ENCODE measurements around the gene COBL. TPM values are rescaled to one million over a fixed set of nuclear protein-coding genes. Genes with fewer than 3 reads are reported as not detected.

COBL gene
- total RNA-seq, 1 experiment from 2014 or later: 0.81 TPM

DNA sequence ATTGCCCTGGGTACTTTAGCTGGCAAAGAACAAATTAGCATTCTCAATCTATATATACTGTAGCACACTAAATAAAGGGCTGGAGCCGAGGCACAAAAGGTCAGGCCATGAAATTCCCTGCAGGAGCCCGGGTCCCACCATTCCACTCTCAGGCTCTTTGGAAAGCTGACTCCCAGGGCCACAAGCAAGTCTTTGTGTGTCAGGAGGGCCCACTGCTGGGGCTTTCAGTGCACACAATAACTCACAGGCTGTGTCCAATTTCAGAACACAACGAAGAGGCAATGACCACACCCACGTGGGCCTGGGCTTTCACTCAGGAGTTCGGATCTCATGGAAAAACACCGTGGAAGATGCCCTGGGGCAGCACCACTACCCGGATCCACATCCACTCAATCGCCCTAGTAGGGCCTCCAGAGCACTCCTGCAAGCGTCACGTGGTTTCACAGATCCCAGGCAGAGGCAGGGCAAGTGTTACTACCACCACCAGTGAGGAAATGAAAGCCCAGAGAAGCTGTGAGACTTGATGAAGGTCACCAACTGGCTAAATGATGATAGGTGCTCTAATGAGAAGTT lies 60.3 kb downstream of the COBL start:
- DNase-seq (ENCODE audit: low spot score): no peak

DNA sequence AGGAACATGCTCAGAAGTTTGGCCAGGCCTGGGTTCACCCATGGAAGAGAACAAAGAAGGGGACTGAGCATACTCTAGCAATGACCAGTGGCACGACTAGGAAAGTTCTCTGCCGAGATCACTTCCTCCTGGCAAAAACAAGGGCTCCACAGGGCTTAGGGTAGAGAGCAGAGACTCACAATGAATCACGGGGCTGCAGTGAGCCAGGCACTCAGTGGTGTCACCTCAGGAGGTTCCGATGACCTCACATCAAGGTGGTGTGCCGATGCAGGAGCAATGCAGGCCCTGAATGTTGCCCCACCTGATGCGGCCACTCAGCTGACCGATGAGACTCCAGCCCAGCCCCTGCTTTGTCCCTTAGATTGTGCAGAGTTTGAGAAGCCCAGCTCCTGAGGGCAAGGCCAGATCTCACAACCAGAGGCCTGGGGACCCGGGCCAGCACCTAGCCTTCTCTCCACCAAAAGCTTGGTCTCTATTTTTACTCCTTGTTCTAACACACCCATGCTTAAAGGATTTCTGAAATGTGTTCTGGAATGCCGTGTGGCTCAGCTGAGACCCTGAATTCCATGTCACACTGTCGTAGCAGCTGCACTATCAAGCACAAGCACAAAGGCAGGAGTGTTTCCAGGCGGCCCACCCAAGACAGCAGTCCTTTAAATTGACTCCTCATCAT lies 60.9 kb downstream of the COBL start:
- DNase-seq (ENCODE audit: low spot score): no peak

DNA sequence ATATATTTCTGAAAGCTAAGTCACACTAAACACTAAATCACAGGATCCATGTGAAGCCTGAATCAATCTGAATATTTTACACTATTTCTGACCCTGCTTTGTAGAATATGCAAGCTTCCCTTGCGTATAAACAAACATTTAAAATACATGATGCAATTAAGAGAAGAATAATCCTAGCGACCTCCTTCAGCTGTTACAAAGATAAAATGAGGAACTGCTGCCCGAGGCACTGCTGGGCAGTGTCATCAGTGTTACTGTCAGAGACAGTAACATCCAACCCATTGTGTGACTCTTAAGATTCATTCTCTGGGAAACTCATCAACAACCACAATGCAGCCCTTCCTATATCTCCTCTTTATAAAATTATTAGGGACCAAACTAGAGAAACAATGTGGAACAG lies 61.6 kb downstream of the COBL start:
- DNase-seq (ENCODE audit: low spot score): no peak

DNA sequence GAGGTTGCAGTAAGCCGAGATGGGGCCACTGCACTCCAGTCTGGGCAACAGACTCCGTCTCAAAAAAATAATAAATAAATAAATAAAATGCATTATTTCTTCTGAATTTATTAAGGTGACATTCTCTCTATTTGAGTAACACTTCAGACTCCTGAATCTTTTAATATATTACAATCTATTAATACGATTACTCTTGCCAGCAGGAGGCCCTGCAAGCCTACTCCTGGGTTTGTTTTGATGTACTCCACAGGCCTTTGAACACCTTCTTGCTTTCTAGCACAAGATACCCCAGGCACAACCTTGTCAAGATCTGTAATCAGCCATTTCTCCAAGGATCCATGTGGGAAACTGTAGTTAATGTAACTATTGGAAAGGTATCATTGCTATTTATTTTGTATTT lies 63.5 kb downstream of the COBL start:
- DNase-seq (ENCODE audit: low spot score): no peak

DNA sequence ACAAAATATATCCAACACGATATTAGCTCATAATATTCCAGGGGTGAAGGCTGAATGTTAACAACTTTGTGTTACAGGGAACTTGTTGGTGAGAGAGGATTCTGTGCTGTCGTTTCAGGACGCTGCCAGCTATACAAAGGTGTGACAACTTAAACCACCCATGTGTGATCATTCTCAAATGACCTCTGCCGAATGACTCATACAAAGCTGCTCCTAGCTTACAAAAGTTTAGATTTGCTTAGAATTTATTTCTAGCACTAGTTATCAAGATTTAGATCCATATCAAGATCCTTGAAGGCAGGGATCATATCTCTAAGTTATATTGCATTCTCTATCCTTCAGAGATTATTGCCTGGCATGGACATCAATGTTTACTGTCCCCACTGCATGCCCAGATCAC lies 65.3 kb downstream of the COBL start:
- no peak for DNase-seq (ENCODE audit: low spot score)

DNA sequence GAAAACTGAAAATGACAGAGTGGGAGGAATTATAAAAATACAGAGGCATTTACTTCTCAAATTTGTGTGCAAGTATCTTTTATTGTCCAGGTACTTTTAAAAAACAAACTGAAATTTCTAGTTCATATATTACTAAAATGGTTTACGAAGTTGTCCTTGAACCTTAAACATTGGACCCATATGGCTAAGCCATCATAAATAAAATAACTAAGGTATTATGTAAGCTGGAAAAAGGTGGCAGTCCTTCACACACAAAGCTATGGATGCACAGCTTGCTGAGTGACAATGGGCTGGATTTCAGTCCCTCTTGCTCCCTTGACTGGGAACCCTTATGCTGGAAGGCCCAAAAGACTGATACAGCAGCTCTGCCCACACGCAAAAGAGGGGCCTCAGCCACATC lies 66.1 kb downstream of the COBL start:
- DNase-seq (ENCODE audit: low spot score): no peak

DNA sequence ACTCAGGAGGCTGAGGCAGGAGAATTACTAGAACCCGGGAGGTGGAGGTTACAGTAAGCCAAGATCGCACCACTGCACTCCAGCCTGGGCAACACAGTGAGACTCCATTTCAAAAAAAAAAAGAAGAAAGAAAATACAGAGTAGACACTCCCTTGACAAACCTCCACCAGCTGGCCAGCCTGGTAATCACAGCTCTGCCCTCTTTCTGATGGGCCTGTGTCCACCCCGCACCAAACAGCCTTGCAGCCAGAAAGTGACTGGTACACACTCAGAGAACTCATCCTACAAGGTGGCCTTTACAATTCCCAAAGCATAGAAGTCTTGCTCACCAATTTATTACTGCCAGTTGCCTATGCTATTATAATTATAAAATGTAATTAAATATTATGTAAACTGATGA lies 66.6 kb downstream of the COBL start:
- DNase-seq (ENCODE audit: low spot score): no peak

DNA sequence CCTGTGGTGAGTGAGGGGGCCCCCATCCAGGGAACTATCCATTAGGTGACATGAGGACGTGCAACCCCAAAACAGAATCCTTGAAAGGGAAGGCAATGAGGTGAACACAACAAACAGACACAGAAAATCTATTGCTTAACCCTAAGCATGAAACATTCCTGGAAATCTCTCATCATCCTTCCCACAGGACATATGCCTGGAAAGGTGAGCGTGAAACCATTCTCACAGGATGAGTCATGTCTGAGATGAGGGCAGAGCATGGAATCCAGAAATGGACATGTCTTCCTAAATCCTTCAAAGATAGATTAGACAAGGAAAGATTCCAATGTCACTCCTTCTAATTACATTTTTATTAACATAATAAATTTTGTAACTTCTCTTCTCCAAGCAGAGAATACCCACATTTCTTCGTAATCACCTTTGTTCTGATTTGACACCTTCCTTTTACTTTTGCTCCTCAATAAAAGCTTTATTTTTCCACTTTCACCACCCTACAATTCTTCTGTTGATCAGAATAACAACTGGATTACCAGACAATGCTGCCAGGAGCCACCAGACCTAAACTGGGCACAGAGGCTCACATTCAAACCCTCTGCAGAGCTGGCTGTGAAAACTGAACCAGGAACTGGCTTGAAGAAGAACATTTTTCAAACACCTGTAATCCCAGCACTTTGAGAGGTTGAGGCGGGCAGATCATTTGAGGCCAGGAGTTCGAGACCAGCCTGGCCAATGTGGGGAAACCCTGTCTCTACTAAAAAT lies 67.2 kb downstream of the COBL start:
- DNase-seq (ENCODE audit: low spot score): no peak

DNA sequence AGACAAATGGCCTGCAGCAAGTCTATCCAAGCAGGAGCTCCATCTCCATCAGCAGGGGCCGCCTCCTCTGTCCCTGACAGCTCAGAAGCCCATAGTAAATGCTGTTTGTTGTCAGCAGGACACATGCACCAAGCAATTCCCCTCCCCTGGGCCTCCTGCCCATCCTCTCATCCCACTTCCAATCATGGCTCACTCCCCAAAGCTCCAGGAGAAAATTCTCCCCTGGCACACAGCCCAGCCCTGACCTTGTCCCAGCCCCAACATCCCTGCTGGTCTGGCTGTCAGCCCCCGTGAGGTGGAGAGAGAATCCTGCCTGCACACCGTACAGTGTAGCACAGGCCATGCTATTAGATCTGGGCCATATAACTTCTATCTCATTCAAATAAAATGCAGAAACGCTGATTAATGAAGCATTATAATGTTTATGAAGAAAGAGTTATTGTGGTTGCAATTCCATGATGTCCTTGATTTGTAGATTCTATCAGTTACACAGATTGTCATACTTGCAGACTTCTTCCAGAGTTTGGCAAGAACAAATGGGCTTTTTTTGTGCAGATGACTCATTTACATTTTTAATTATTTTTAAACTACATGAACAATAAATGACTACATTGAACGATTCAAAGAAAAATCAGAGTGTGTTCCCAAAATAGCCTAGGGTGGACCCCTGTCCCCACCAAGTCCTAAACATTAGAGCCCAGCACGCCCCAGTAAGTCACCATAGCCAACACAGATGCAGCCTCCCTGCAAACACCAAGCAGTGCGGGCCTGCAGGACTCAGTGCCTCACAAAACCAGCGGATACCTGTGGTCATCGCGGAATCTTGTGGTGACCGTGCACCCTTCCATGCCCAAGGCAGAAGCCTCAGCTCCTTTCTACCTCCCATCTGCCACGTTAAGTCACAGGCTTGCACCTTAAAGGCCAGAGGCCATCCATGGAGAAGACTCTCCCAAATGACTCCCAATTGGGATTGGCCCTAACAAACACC lies 70.1 kb downstream of the COBL start:
- DNase-seq (ENCODE audit: low spot score): no peak

DNA sequence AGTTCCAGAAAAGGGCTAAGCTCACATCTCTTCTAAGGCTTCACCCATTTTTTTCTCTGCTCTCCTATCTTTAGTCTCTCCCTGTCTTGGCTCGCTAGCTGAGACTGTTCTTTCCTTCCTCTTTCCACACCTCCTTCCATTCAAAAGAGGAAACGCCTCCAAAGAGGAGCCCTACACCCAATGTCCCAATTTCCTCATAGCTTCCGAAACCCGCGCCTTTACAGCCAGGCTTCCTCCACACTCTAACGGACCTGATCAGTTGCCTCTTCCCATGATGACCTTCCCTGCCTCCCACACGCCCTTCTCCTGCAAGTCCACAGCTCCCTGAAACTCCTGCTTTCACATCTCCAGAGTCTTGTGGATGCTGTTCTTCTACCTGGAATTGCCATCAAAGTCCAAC lies 71.7 kb downstream of the COBL start:
- no peak for DNase-seq (ENCODE audit: low spot score)

DNA sequence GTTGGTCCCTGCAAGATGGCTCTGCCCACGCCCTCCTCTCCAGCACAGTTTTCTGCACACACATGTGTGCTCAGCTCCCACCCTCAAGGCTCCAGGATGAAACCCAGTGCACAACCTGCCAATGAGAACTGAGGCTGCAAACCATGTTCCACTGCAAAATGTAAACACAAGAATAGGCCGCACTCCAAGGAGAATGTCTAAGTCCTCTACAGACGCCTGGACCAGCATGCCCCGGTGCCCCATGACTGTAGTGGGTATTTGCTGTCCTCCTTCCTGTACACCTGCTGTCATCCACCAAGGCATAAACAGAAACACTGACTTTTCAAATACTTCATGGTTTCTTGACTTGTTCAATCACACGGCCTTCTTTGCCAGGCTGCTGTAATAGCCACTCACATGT lies 72.6 kb downstream of the COBL start:
- no peak for DNase-seq (ENCODE audit: low spot score)

DNA sequence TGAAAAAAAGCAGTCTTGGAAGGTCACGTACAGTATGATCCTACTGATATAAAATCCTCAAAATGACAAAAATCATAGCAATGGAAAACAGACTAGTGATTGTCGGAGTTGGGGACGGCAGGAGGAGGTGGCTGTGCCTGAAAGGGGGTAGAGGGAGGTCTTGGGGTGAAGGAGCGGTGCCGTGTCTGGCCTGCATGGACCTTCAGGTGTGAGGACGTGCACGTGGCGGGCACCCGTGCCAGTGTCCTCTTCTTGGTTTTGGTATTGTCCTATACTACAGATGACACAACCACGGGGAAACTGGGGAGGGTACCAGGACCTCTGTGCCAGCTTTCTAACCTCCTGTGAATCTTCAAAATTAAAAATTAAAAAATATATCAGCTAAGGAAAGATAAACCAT lies 73.0 kb downstream of the COBL start:
- no peak for DNase-seq (ENCODE audit: low spot score)

DNA sequence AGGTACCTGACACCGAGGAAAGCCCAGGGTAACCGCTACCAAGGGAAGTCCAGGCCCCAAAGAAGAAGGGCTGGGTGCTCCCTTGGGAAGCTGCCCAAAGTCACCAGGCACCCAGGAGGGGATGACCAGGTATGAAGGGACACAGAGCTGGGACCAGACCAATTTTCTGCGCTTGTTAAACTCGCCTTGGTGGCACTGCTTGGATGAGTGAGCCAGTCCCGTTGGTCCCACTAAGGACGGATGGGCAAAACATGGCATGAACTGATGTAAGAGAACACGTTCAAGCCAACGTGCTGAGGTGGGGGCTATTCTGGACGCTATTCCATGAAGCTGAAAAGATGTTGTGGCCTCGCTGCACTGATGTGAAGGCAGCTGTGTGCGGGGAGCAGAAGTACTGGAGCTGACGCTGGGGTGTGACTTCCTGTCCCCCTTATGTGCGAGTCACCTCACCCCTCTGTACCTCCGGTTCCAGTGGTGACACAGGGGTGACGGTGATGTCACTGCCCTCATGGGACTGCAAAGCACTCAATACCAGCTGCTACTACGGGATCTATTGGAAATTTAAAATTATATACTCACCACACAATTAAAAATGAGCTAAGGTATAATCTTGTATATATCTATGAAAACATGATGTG lies 73.6 kb downstream of the COBL start:
- no peak for DNase-seq (ENCODE audit: low spot score)

DNA sequence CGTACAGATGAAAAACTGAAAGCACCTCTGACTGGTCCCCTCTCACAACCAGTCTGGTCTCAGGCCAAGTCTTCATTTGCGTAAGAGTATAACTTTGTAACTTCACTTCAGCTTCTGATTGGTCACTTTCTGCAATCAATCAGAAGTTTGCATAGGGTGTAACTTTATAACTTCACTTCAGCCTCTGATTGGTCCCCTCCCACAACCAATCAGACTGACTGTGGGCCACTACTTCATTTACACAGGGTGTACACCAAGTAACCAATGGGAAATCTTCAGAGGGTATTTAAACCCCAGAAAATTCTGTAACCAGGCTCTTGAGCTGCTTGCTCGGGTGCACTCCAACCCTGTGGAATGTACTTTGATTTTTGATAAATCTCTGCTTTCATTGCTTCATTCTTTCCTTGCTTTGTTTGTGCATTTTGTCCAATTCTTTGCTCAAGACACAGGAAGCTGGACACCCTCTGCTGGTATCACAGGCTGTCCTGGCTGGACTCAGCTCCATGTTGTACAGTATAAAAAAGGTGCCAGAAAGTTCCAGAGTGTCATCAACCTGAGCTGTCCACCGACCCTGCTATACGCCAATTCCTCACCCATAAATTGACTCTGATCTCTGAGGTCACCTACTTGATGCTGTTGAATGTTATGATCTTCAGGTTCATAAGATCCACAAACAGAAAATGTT lies 74.5 kb downstream of the COBL start:
- DNase-seq (ENCODE audit: low spot score): no peak

DNA sequence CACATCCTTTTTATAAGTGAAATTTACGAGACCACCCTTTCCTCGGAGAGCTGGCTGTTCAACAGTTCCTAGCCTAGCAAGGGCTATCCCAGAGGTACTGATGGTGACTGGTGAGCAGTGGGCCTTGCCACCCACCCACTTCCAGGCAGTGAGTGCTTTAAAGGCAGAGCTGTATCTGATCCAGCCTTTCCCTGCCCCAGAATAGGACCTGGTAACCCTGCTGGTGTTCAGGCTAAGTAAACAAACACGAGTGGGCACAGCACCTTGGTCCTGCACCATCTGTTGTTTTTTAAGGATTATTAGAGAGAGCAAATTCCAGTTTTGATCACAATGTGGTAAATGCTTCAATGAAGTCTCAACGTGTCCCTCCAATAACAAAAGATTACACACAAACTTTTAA lies 75.7 kb downstream of the COBL start:
- no peak for DNase-seq (ENCODE audit: low spot score)

DNA sequence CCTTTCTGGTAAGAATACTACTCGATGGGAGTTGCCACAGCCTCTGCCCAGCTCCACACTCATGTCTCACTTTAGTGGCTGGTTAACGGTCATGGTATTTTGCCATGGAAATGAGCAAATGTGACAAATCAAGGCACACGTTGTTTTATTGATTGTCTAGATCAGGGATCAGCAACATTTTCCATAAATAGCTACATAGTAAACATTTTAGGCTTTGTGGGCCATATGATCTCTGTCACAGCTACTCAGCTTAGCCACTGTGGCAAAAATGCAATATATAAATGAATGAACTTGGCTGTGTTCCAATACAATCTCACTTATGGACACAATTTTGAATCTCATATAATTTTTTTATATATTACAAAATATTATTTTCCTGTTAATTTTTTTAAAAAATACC lies 76.9 kb downstream of the COBL start:
- DNase-seq (ENCODE audit: low spot score): no peak

DNA sequence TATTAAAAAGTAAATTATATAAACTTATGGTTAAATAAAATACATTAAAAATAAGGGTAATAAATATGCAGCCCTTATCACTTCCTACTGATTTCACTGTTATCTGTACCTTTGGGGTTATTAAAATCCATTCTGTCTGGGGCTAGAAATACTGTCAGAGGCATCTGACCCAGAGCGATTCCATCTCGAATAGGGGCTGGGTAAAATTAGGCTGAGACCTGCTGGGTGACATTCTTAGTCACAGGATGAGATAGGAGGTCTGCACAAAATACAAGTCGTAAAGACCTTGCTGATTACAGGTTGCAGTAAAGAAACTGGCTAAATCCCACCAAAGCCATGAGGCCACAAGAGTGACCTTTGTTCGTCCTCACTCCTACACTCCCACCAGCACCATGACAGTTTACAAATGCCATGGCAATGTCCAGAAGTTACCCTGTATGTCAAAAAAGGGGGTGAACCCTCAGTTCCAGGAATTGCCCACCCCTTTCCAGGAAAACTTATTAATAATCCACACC lies 77.6 kb downstream of the COBL start:
- DNase-seq (ENCODE audit: low spot score): no peak

DNA sequence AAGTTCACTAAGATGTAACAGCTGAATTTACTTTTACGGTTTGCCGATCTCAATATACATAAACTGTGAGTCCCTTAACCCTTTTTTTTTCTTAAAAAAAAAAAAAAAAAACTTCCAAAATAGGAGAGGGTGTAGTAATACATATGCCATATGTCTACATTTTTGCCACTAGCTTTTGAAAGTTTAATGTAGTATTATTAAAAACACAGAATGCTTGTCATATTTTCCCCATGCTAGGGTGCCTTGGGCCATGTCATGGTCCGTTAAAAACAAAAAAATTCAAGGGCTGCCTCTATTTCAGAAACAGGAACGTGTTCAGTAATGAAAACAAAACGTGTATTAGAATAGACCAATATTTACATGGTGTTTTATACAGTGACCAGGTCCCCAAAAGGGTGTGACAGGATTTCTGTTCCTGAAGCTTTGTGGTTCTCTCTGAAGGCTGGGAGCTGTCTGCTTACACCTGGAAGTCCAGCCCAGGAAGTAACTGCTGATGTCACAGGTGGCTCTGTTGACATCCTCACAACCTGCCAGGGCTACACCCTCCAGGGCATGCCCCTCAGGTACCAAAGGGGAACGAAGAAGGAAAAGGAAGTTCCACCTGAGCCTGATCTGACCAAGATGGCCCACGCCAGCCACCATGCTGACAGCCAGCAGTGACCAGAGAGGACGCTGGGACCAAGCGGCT lies 79.0 kb downstream of the COBL start:
- DNase-seq (ENCODE audit: low spot score): no peak

DNA sequence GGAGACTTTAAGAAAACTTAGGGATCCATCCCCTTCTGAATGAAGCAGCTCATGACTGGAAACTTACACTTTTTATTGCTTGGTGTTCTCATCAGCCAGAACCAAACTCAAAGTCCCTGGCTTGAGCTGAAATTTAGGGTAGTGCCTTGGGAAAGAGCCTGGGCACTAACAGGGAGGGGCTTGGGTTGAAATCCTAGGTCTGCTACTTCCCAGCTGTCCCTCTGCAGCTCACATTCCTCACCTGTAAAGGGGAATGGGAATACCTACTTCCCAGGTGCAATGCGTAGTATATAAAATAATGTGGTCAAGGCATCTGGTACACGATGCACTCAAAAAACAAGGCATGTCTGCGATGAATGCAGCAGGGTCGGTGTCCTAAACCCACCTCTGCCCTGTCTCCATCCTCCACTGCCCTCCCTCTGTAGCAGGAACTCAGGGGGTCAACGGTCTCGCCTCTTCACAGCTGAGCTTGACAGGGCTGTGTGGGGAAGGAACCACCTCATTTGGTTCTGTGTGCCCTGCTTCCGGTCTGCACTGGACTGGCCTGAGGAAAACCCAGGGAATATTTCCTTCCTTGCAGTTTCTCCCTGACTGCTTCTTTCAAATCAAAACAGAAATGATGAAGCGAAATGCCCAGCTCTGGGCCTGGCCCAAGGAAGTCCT lies 80.0 kb downstream of the COBL start:
- no peak for DNase-seq (ENCODE audit: low spot score)

Data from H4 (cell line).